K562 treated with DMSO at 1 percent for 4 hours (cell line): ENCODE measurements around the gene C4BPA. TPM values are rescaled to one million over a fixed set of nuclear protein-coding genes. Genes with fewer than 3 reads are reported as not detected.

ENCODE experiments used
- total RNA-seq: library from RNA; unstranded; fragments of 300-600 nt; gene quantifications from 2 replicates; pipeline ENCODE4 v1.2.3, GENCODE V29; 2022; ENCODE audit not compliant: insufficient read depth

Gene C4BPA
- total RNA-seq: 0.57 and 0.73 TPM in 2 replicates

GRCh38 chr1:207103892-207104373, at the start of gene C4BPA:
Gene C4BPA (plus strand): TSS chr1:207104233. CDS start chr1:207113026, 8,793 bp downstream.

GRCh38 chr1:207088701-207089626, 15.1 kb upstream of the C4BPA start, which contains the start of gene C4BPB:
Gene C4BPB (plus strand): TSS chr1:207088860. CDS start chr1:207089532, 672 bp downstream.

Other genes starting within 250 kb of the C4BPA start
- not detected in 2 replicates for gene IL20, start 238.6 kb upstream of the C4BPA start, total RNA-seq
- gene IL24, start 206.8 kb upstream of the C4BPA start, total RNA-seq: not detected in 2 replicates
- not detected in 2 replicates for gene FCMR, start 182.3 kb upstream of the C4BPA start, total RNA-seq
- 0.13 TPM in 1 of 2 replicates, not detected in the other for gene PIGR, start 157.8 kb upstream of the C4BPA start, total RNA-seq
- not detected in 2 replicates for gene FCAMR, start 133.8 kb upstream of the C4BPA start, total RNA-seq
- gene C1orf116, start 71.5 kb upstream of the C4BPA start, total RNA-seq: 1.4 and 1.7 TPM in 2 replicates
- gene YOD1, start 53.0 kb upstream of the C4BPA start, total RNA-seq: 17.7 and 23.6 TPM in 2 replicates
- 13.8 and 17.5 TPM in 2 replicates for gene PFKFB2, start 51.0 kb upstream of the C4BPA start, total RNA-seq
- gene C4BPB, start 15.4 kb upstream of the C4BPA start, total RNA-seq: not detected in 2 replicates
- 57.0 and 74.4 TPM in 2 replicates for gene CD55, start 217.4 kb downstream of the C4BPA start, total RNA-seq